HepG2 (cell line): ENCODE results near the gene OAS1.

Experiments
- ESRRA ChIP-seq: sonication (generic); formaldehyde crosslinking; IDR thresholded peaks from 2 replicates; pipeline ENCODE4 v1.5.1; 2020; ENCODE audit warnings: mild to moderate bottlenecking, low read depth, missing genetic modification reagents
- HDAC1 ChIP-seq: sonication (generic); formaldehyde crosslinking; IDR thresholded peaks from 2 replicates; pipeline ENCODE4 v1.5.1; 2020; ENCODE audit warnings: mild to moderate bottlenecking, missing genetic modification reagents
- TF ChIP-seq, protein P1 (sequence below): IDR thresholded peaks from 2 replicates; pipeline ENCODE4 v1.6.1; 2016; ENCODE audit warnings: mild to moderate bottlenecking, missing biosample characterization, missing genetic modification reagents

DNA sequence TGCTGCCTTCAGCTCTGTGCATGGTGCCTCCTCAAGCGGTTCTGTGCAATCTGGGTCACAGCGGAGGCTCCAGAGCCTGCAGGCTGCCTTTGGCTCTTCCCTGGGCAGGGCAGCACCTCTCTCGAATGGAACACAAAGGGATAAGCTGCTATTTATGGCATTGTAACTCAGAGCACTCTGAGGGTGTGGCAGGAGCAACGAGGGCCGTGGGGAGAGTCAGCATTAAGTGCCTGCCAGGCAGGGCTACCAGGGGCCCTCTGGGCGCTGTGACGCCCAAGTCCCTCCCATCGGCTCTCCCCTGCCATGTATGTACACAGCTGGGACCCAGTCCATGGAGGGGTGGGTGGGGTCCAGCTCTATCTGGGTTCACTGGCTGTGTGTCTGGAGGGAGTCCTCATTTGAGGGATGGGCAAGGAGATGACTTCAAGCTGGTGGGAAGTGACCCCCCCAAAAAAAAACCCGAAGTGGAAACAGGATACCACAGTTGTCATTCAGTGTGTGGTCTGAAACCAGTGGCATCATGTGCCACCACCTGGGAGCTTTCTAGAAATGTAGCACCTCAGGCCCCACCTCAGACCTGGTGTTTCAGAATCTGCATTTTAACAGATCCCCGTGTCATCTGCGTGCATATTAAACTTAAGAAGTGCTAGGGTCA lies 44.0 kb upstream of the OAS1 start:
- TF ChIP-seq, protein P1, sequence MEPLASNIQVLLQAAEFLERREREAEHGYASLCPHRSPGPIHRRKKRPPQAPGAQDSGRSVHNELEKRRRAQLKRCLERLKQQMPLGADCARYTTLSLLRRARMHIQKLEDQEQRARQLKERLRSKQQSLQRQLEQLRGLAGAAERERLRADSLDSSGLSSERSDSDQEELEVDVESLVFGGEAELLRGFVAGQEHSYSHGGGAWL (CRISPR knock-in tag): no peak
- no peak for TF ChIP-seq ESRRA (CRISPR knock-in tag)
- no peak for TF ChIP-seq HDAC1 (CRISPR knock-in tag)
